NOMO-1 treated with DMSO at 0.1 percent for 48 hours (cell line): ENCODE measurements around the gene DOCK9.
A peak's percentile ranks its signal among the peaks of the same experiment; 100 is the strongest.
"Not testable (repeated sequence)": the region's sequence is repeated elsewhere in the genome, so short reads cannot be mapped to it uniquely, and the experiment has no call there.

Experiments
- DNase-seq: peaks from one replicate; lab custom pipeline; 2025; ENCODE audit not compliant: unreplicated experiment; lab: John Stamatoyannopoulos, UW

DOCK9 gene

DNA sequence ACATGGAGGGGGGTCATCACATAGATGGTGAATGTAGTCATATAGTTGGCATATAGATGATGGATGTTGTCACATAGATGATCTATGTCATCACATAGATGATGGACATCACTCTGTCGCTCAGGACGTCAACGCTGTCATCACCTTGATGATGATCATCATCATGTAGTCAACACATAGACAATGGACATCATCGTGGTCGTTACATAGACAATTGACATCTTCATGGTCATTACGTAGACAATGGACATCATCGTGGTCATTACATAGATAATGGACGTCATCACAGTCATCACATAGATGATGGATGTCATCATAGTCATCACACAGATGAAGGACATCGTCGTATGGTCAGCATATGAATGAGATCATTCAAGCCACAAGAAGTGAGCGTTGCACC, 196.8 kb downstream of the DOCK9 start:
- no peak for DNase-seq

- DNase-seq = no peak
These were observed 197.4 kb downstream of the DOCK9 start for GRCh38 chr13:98780451-98780850.

DNA sequence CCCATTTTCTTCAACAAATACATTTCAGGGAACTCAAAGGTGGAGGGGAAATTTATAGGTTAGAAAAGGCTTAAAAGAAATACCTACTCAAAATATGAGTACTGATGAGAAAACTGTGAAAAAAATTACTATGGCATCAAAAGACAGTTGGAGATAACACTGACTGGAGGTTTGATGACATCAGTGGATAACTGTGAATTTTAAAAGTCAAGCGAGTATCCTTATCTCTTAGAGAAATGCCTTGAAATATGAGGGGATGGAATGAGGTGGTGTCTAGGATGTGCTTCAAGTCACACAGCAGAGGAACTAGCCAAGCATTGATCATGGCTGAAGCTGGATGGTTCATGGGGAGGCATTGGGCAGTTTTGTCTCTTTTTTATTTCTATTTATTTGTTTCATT, 198.2 kb downstream of the DOCK9 start:
- DNase-seq = no peak

GRCh38 chr13:98778749-98779148, 199.1 kb downstream of the DOCK9 start:
- DNase-seq = no peak

DNA sequence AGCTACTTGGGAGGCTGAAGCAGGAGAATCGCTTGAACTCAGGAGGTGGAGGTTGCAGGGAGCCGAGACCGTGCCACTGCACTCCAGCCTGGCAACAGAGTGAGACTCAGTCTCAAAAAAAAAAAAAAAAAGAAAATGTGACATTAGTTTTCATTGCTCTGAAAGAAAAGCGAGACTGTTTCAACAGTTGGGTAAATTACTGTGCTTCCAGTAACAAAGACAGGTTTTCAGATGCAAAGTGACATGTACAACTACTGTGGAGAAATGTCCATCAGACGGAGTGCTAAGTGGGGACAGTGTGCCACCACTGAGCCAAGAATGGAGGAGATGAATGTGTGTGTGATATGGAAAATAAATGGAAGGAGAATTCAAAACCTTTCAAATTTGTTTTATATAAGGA, 201.2 kb downstream of the DOCK9 start:
- no peak for DNase-seq

GRCh38 chr13:98775844-98776598, 201.8 kb downstream of the DOCK9 start:
- DNase-seq = no peak

DNA sequence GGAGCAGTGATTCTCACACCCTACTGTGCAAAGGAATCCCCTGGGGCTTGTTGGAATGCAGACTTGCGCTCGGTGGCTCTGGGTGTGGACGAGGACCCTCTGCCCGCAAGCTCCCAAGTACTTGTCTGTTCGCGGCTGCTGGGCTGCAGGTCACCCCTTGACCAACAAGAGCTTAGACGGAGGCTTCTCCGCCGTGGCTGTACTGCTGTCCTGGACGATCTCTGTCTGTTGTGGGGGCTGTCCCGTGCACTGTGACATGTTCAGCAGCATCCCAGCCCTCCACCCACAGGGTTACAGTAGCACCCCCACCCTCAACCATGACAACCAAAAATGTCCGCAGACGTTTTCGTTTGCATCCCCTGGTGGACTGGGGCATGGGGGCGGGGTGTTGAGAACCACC, 202.5 kb downstream of the DOCK9 start:
- DNase-seq = no peak

GRCh38 chr13:98774776-98775175, 203.1 kb downstream of the DOCK9 start:
- no peak for DNase-seq

- DNase-seq = no peak
These were observed 203.9 kb downstream of the DOCK9 start for GRCh38 chr13:98773921-98774320.

GRCh38 chr13:98772794-98773452, 204.9 kb downstream of the DOCK9 start:
- no peak for DNase-seq

GRCh38 chr13:98771838-98772611, 205.8 kb downstream of the DOCK9 start:
- DNase-seq = no peak

DNA sequence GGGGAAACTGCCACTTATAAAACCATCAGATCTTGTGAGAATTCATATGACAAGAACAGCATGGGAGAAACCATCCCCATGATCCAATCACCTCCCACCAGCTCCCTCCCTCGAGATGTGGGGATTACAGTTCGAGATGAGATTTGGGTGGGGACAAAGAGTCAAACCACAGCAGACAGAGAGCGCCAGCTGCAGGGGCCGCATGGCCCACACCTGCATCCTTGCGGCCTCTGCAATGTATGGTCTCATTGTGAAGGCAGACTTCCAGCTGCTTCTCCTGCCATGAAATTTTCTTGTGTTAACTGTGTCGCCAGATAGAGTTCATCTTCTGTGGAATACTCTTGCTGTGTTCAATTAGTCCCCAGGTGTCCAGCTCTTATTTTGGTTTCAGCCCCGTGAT, 208.1 kb downstream of the DOCK9 start:
- DNase-seq = no peak

DNA sequence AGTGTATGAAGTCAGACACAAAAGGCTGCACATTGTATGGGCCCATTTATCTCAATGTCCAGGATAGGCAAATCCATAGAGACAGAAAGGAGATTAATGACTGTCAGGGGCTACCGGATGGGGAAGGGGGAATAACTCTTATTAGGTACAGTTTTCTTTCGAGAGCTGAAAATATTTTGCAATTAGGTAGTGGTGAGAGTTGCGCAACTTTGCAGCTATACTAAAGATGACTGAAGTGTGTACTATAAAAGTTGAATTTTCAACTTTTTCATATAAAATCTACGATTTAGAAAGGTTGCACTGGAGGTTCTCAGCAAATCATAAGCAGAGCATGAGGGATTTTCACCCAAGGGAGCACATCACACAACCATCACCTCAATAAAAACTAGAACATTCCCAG, 209.3 kb downstream of the DOCK9 start:
- peak; percentile 35 for DNase-seq

GRCh38 chr13:98766697-98767096, 211.2 kb downstream of the DOCK9 start:
- no peak for DNase-seq

GRCh38 chr13:98765996-98766519, 211.8 kb downstream of the DOCK9 start:
- no peak for DNase-seq

DNA sequence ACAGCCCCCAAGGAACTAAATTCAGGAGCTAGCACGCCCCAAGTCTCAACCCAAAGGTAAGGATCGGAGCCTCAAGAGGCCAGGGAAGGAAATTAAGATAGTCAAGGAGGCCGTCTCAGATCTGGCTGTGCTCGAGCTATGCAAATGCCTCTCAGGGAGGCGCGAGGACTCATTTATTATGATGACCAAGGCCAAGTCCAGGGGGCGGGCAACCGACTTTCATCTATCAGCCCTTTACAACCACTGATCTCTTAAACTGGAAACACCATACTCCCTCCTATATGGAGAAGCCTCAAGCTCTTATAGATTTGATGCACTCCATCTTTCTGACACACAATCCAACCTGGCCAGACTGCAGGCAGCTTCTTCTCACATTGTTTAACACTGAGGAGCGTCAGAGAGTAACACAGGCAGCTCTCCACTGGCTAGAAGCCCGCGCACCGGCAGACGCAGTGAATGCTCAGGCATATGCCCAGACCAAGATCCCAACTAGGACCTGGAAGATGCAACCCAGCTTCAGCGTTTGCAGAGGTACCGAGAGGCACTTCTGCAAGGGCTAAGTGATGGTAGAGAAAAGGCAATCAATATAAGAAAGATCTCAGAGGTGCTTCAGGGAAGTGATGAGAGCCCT, 215.8 kb downstream of the DOCK9 start:
- peak; percentile 68 for DNase-seq

GRCh38 chr13:98761126-98761985, 216.5 kb downstream of the DOCK9 start:
- peak; percentile 68 for DNase-seq

GRCh38 chr13:98755729-98756128, 222.1 kb downstream of the DOCK9 start:
- DNase-seq = no peak

GRCh38 chr13:98755116-98755515, 222.7 kb downstream of the DOCK9 start:
- no peak for DNase-seq

- not testable (repeated sequence) for DNase-seq
These were observed 223.4 kb downstream of the DOCK9 start for GRCh38 chr13:98754468-98754867.
